ENCODE data around the gene ANKRD6. TPM values are rescaled to one million over a fixed set of nuclear protein-coding genes. Genes with fewer than 3 reads are reported as not detected.
"Not testable (repeated sequence)": the region's sequence is repeated elsewhere in the genome, so short reads cannot be mapped to it uniquely, and the experiment has no call there.

ANKRD6 gene
- polyA plus RNA-seq, 5 donors, result 26.0 to 48.3 (median 37.0) TPM

DNA sequence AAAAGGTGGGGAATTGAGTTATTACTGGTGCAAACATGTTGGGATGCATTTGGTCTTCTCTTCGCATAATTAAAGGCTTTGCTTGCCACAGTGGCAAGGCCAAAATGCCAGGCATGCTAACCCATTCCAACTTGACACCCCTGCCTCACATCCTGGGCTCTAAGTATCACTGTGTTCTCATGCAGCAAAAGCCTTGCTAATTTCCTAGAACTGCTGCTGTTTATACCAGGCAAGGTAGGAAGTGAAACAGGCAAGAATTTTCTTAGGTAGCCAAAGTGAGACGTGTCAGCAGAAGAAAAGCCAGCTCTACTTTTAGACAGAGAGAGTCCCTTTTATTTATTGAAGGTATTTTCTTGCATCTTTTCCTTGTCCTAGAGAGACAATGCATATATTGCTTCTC lies 164.4 kb downstream of the ANKRD6 start:
- no peak for DNase-seq

DNA sequence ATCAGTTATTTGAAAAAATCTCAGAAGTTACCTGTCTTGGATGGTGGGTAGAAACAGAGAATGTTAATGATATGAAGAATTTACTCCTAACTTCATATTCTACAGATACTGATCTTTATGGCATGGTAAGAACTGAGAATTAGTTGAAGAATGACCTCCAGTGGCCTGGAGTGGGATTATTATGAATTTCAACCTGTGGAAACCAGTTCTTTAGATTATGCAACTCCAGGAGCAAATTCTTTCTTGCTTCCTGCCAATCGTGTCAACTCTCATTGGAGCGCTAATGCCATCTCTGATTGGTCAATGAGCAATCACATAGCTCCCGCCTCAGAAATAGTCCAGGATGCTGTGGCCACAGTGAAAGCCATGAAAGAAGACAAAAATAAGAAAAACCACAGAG lies 165.0 kb downstream of the ANKRD6 start:
- peak; percentile 31 to 32 for DNase-seq

DNA sequence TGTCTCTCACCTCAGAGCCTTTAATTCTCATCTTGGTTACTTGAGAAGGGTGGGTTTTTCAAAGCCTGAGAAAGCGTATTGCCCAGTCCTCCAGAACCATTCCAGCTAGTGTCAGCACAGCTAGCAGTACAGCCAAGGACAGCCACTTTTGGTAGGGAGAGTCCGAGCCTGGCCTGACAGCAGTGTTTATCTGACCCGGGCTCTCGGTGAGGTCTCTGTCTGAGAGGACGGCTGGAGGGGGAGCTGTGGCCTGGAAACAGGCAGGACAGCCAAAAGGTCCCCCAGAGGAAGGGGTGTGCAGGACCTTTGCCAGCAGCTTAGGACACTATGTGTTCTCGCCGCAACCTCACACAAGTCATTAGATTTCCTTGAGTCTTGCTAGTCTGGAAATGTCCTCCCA lies 166.8 kb downstream of the ANKRD6 start:
- no peak for DNase-seq

DNA sequence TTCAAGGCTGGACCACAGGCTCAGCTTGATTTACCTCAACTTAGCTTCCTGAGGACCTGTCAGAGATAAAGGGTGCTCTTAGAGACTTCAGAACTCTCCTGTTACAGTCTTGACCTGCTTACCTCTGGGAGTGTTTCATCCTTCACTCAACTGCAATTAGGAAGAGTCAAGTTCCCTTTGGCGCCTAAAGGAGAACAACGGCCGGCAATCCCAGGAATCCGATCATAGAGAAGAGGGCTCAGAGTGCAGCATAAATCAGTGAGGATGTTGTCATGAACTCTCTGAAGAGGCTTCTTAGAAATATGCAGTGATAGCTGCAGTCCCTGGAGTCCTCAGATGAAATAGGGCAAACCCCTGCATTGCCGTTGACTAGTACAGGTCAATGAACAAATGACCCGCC lies 169.2 kb downstream of the ANKRD6 start:
- no peak for DNase-seq

DNA sequence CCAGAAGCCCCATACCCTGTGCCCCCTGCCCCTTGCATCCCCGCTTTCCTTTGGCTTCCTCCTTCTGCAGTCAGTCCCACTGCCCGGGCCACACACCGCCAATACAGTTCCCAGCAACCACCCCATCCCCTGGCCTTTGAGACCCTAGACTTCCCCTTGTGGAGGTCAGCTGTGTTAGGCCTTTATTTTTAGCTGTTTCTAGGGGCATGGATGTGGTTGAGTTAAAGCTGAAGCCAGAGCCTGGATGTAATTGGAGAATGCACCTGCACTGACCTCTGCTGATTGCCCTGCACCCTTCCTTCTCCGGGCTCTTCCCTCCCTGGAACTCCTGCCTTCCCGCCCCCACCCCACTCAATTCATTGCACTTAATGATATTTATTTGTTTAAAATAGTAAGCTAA lies 171.7 kb downstream of the ANKRD6 start:
- no peak for DNase-seq

DNA sequence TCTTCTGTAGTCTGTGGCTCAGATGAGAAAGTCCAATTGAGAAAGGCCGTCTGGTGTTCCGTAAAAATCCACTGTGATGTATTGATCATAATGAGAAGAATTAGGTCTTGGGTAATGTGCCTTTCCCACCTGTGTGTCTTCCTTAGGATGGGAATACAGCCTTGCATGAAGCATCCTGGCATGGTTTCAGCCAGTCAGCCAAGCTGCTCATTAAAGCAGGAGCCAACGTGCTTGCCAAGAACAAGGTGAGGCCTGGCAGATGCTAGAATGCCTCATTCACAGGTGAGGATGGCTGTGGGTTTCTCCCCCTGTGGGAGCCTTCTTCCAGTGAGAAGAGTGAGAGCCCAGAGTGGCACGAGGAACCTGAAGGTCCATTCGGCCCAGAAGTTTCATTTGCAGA lies 172.9 kb downstream of the ANKRD6 start:
- no peak for DNase-seq

DNA sequence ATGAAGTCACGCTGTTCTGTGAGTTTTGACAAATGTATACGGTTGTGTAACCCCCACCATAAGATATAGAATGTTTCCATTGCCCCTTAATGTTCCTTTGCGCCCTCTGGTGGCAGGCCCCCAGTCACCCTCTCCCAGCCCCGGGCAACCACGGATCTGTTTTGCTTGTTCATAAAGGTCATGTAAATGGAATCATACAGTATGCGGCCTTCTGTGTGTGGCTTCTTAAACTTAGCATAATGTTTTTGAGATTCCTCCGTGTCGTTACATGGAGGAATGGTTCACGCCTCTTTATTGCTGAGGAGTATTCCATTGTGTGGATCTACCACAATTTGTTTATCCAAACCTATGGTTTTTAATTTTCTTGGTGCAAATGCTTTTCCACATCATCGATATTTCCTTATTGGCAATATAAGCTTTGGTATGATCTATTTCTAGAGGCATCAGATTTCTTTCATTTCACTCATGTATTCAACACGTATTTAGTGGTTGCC lies 177.2 kb downstream of the ANKRD6 start:
- no peak for DNase-seq

DNA sequence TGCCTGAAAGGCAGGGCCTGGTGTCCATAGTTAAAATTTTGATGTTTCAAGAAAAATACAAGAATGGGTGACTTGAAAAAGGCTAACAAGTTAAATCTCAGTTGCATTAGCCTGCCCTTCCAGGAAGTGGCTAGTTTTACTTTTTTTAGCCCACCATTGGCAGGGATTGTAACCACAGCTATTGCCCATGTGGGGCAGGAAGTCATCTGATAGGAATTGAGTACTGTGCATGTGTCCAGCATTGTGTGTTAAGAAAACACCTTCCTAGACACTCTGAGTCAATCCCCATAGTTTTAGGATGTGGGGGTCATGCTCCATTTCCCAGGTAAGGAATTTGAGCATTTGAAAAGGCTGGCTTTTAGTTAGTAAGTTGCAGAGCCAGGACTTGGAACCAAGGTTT lies 178.7 kb downstream of the ANKRD6 start:
- DNase-seq, result no peak

DNA sequence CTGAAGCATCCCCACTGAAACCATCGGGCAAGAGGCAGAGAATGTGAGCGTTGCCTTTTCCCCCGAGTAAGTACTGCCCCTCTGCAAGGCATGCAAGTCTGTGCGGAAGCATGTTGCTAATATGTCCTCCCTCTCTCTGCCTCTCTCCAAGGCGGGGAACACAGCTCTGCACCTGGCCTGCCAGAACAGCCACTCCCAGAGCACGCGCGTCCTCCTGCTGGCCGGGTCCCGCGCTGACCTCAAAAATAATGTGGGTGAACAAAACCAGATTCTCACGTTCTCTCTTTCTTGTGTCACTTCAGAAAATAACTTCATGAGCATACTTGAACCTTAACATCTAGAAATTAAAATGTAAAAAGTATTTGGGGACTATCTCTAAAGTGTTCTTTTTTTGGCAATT lies 179.2 kb downstream of the ANKRD6 start:
- DNase-seq, result no peak

DNA sequence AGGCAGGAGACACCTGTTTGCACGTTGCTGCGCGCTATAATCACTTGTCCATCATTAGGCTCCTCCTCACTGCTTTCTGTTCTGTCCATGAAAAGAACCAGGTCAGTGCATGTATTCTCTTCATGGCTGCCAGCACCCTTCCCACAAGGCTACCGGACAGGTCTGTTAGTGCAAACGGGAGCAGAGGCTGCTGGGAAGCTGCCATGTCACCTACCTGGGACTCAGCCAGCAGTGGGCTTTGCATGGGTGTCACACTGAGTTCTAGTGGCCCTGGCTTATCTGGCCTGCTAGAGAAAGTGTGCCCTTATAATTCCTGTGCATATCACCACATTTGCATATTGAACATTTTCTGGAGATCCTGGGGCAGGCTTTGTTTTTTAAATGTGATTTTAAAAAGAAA lies 180.8 kb downstream of the ANKRD6 start:
- no peak for DNase-seq

DNA sequence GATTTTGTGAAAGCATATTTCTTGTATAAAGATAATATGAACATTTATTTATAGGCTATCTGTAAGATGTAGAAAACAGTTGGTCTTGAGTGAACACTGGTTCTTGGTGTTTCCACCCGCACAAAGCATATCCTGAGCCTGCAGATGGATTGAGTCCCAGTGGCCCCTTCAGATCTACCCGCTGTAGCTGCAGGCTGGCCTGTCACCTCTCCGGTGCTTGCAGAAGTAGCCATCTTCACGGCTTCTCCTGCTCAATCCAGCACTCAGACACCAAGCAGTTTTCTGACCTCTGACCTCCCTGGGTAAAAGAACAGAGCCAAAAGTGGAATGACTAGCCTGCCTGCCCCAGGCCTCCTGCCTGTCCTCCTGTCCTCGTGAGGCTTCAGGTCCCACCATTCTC lies 182.9 kb downstream of the ANKRD6 start:
- DNase-seq, result no peak

DNA sequence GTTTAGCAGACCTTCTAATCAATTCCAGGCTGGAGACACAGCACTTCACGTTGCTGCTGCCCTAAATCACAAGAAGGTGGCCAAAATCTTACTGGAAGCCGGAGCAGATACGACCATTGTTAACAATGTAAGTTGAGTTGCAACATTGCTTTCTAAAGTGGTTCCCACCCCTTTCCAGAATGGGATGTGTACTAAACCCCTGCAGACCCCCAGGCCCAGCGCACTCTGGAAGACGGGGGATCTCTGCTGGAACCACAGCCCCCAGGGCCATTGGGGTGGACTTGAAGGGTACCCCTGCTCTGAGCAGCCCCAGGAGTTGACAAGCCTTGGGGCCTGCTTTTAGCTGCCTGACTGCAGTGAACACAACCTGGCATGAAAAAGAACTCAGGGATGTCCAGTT lies 183.6 kb downstream of the ANKRD6 start:
- DNase-seq, result no peak

DNA sequence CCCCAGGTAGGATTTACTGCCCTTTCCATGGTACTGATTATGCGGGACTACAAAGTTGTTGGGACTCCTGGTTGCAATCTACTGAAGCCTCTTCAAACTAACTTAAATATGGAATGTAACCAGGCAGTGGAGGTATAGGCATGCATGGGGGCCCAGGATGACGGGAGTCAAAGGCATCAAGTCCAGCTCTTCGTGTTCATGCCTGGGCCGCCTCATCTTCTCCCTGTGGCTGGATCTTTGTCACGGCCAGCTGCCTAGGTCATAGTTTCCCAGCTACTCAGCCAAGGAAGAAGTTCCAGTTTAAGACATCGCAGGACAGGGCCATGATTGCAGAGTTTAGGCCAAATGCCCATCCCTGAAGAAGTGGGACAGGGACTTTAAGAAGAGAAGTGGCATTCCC lies 185.1 kb downstream of the ANKRD6 start:
- no peak for DNase-seq

DNA sequence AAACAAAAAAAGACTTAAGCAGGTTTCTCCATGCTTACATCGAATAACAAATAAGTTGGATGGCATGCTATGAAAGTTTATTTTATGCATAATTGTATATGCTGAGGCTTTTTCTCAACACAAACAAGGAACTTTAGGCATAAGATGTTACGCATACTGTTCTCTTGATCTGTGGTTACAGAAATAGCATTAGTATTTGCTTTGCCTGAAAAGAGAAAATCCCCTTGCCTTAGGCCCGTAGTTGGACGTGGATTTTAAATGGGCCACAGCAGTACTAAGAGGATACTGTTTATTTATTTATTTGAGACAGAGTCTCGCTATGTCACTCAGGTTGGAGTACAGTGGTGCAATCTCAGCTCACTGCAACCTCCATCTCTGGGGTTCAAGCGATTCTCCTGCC lies 186.6 kb downstream of the ANKRD6 start:
- no peak for DNase-seq

DNA sequence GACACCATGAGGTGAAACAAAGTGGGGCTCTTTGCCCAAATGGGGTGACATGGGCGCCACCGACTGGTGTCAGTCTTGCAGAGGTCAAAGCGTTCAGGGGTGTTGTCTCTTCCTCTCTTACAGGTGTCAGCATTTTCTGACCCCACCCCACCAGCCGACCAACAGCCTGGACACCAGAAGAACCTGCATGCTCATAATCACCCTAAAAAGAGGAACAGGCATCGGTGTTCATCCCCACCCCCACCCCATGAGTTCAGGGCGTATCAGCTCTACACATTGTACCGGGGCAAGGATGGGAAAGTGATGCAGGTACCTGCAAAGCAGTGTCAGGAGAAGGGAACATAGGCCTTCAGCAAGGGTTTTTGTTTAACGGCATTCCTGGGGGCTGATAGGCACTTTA lies 190.8 kb downstream of the ANKRD6 start:
- no peak for DNase-seq

DNA sequence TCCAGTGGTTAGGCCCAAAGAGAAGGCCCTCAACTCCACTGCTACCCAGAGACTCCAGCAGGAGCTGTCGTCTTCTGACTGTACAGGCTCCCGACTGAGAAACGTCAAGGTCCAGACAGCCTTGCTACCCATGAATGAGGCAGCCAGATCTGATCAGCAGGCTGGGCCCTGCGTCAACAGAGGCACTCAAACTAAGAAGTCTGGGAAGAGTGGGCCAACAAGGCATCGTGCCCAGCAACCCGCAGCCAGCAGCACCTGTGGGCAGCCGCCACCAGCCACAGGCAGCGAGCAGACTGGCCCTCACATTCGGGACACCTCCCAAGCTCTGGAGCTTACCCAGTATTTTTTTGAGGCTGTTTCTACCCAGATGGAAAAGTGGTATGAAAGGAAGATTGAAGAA lies 197.5 kb downstream of the ANKRD6 start:
- no peak for DNase-seq

DNA sequence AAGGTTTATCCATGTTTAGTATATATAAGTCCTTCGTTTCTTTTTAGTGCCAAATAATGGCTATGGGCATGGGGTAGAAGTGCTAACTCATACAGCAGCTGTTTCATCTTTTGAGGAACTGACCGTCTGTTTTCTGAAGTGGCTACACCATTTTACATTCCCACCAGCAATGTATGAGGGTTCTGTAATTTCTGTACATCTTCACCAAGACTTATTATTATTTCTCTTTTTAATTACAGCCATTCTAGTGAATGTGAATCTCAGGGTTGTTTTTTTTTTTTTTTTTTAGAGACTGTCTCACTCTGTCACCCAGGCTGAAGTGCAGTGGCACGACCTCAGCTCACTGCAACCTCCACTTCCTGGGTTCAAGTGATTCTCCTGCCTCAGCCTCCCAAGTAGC lies 203.5 kb downstream of the ANKRD6 start:
- not testable (repeated sequence) for DNase-seq

DNA sequence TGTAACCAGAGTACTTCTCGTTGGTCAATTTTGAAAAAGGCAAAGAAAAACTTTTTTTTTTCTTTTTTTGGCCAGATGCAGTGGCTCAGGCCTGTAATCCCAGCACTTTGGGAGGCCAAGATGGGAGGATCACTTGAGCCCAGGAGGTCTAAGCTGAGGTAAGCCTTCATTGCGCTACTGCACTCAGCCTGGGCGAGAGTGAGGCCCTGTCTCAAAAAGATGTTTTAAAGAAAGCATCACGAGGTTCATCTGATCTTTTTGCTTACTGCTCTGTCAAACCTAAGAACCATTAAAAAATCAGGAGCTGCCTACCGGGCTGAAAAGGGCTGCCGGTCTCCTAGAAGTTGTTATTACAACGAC lies 205.0 kb downstream of the ANKRD6 start:
- DNase-seq, result no peak

DNA sequence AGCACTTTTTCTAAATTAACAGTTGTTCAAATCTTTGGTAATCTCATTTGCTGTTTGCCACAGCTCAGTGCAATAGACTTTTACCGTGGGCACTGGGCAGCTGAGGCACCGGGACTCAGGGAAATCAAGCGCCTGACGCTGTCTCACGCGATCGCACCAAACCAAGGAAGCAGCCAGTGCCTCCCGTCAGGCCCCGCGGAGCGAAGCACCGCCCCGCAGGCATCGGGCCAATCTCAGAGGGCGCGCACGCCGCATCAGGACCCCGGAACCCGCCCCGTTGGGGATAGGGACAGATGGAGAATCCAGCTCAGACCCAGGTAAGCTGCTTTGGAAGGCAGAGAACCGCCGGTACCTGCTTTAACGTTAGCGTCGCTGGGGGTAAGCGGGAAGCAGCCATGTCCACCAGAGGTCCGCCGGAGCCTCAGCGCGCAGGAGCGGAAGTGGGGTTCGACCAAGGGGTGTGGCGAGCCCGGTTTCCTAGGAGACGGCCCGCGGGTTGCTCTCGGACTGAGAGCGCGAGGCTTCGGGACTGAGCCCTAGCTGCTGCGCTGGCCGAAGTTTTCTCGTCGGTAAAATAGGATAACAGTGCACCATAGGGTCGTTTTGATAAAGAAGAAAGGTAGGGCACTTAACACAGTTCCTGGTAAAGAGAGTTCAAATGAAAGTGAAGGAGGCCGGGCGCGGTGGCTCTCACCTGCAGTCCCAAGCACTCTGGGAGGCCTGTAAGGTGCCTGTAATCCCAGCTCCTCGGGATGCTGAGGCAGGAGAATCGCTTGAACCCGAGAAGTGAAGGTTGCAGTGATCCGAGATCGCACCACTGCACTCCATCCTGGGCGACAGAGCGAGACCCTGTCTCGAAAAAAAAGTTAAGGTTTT lies 205.6 kb downstream of the ANKRD6 start, which contains the start of gene LYRM2:
LYRM2 (minus strand) TSS at position 428 of the 876 bp plus-strand sequence; CDS start at position 397, 31 bp downstream.
- peak; percentile 95 to 96 for DNase-seq

DNA sequence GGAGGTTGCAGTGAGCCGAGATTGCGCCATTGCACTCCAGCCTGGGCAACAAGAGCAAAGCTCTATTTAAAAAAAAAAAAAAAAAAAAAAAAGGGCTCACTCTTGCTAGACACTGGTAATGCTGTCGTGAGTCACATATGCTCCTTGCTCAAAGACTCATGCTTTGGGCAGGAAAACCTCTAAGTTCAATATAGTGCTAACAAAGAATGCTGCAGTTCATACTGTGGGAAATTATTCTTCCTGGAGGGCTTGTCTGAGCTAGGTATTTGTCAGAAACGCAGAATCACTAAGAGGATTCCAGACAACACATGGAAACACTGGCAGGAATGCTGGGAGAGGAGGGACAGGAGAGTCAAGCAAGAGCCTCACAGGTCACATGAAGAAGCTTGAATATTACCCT lies 207.9 kb downstream of the ANKRD6 start:
- no peak for DNase-seq

DNA sequence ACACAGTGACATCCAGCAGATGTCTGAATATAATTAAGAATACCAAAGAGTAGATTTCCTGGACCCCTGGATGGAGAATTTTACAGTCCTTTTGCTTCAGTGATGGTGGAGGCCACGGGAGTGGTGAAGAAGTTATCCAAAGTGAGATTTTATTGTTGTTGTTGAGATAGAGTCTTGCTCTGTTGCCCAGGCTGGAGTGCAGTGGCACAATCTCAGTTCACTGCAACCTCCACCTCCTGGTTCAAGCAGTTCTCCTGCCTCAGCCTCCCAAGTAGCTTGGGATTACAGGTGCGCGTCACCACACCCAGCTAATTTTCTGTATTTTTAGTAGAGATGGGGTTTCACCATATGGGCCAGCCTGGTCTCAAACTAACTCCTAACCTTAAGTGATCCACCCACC lies 208.6 kb downstream of the ANKRD6 start:
- not testable (repeated sequence) for DNase-seq

DNA sequence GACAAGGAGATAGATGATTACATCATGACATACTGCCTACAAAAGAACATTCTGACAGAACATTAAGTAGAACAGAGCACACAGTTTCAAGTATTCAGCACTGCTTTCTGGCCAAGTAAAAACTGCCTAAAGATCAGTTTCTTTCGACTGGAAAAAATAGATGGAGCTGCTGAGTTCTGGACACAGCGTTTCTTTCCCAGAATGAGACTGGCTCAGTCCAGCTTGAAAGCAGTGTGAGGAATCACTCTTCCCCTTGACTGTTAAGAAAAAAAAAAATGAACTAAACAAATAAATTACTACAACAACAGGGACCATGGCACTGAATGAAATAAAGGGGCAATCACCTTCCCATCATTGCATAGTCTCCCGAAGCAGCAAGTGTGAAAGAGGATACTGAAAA lies 210.0 kb downstream of the ANKRD6 start:
- no peak for DNase-seq

DNA sequence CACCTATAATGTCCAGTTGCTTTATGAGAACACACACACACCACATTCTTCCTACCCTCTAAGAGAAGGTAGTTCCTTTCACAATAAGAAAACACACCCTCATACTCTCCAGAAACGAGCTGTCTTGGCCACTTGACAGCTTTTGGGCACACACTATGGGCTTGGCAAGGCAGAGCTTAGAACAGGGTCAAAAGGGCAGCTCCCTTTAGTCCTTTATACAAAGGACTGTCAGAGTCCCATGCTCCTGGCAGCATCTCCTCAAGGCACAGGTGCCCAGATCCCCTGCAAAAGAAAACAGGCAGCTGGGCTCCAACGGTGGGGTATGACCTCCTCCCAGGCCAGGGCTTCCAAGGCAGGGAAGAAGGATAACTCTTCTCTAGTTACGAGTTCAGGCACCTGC lies 210.5 kb downstream of the ANKRD6 start:
- DNase-seq, result no peak

DNA sequence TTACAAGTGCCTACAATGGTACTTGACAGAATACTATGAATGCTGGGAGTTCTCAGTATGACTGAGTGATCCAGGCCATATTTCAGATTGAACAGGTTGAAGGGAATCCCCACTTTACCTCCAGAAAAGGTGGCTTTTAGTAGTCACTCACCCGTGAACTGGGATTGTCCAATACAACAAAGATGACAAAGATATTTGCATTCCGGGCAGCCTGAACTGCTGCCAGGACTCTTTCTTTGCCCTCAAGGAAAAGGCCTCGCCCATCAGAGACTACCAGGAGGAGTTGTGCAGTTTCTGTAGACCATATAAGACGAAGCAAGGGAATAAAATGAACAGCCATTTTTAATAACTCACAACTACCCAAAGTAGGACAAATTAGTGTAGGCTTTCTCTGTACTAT lies 211.9 kb downstream of the ANKRD6 start:
- no peak for DNase-seq
